SK-N-SH (cell line): ENCODE results near the gene SLC12A5. TPM values are rescaled to one million over a fixed set of nuclear protein-coding genes. Genes with fewer than 3 reads are reported as not detected.

Experiments used
- CTCF ChIA-PET: fragments of 300-600, 350-600 bp; formaldehyde crosslinking; extraction: SDS; loops from one replicate; lab custom pipeline; 2021; lab: Yijun Ruan, JAX
- POLR2A ChIA-PET: fragments of 350-600 bp; sonication (Branson Sonifier 250); formaldehyde crosslinking; extraction: SDS; loops from one replicate; lab custom pipeline; 2020; ENCODE audit warnings: antibody characterized with exemption, inconsistent platforms; lab: Yijun Ruan, JAX
- DNase-seq: peaks from one replicate; pipeline ENCODE4 v3.0.0; 2012
- H2AFZ ChIP-seq: fragments of 200-600 bp; sonication (generic); 2 replicates; pipeline ENCODE4 v1.8.1; 2016; ENCODE audit warnings: antibody characterized with exemption, mild to moderate bottlenecking, low read depth
- H3F3A ChIP-seq: fragments of 200-600 bp; sonication (generic); replicated peaks from 2 replicates; pipeline ENCODE3; 2016; ENCODE audit warnings: antibody characterized with exemption, mild to moderate bottlenecking; ENCODE audit not compliant: insufficient read depth
- H3K27ac ChIP-seq, 2 experiments: fragments of 200-500 bp in 1 of 2; fragments of 200-600 bp in 1 of 2; sonication (Bioruptor generic) in 1 of 2; sonication (generic), shearing (Covaris generic) in 1 of 2; 2 replicates each; pipeline versions ENCODE4 v1.5.1 to v1.6.1; 2014 to 2016; ENCODE audit warnings: low read depth in 2 of 2, inconsistent platforms in 1 of 2, low read length in 1 of 2, mild to moderate bottlenecking in 1 of 2, mixed read lengths in 1 of 2
- H3K27me3 ChIP-seq: fragments of 200-600 bp; sonication (generic), shearing (Covaris generic); 2 replicates; pipeline ENCODE4 v1.6.1; 2016; ENCODE audit warnings: mixed run types; ENCODE audit not compliant: insufficient read depth
- H3K36me3 ChIP-seq, 2 experiments: fragments of 200-500 bp in 1 of 2; fragments of 200-600 bp in 1 of 2; sonication (Bioruptor generic) in 1 of 2; sonication (generic) in 1 of 2; replicated peaks in 1 of 2; 2 replicates each; pipeline versions ENCODE3 to v1.5.1; 2014 to 2016; ENCODE audit warnings: low read length in 1 of 2, mild to moderate bottlenecking in 1 of 2; ENCODE audit not compliant: insufficient read depth in 2 of 2, control insufficient read depth in 1 of 2
- H3K4me1 ChIP-seq, 2 experiments: fragments of 200-500 bp in 1 of 2; fragments of 200-600 bp in 1 of 2; sonication (Bioruptor generic) in 1 of 2; sonication (generic), shearing (Covaris generic) in 1 of 2; 2 replicates each; pipeline versions ENCODE4 v1.5.1 to v1.6.1; 2014 to 2016; ENCODE audit warnings: low read depth in 1 of 2, low read length in 1 of 2, mixed run types in 1 of 2; ENCODE audit not compliant: insufficient read depth in 2 of 2, control insufficient read depth in 1 of 2
- H3K4me2 ChIP-seq: fragments of 200-600 bp; sonication (generic), shearing (Covaris generic); 2 replicates; pipeline ENCODE4 v1.6.1; 2017; ENCODE audit warnings: mixed run types
- H3K4me3 ChIP-seq, 2 experiments: fragments of 200-500 bp in 1 of 2; fragments of 200-600 bp in 1 of 2; sonication (Bioruptor generic) in 1 of 2; sonication (generic), shearing (Covaris generic) in 1 of 2; 2 replicates each; pipeline versions ENCODE4 v1.5.1 to v1.8.1; 2014 to 2016; ENCODE audit warnings: low read depth in 2 of 2, inconsistent platforms in 1 of 2, low read length in 1 of 2, mild to moderate bottlenecking in 1 of 2, mixed read lengths in 1 of 2, moderate library complexity in 1 of 2
- H3K79me2 ChIP-seq: fragments of 200-600 bp; sonication (generic); 2 replicates; pipeline ENCODE4 v1.8.1; 2017; ENCODE audit warnings: mild to moderate bottlenecking; ENCODE audit not compliant: insufficient read depth
- H3K9ac ChIP-seq: fragments of 200-600 bp; sonication (generic); 2 replicates; pipeline ENCODE4 v1.6.1; 2017; ENCODE audit warnings: mixed run types
- H3K9me2 ChIP-seq: fragments of 200-600 bp; sonication (generic); 2 replicates; pipeline ENCODE4 v1.6.1; 2017; ENCODE audit warnings: mixed run types
- H3K9me3 ChIP-seq: fragments of 200-600 bp; sonication (generic); 2 replicates; pipeline ENCODE4 v1.6.1; 2017; ENCODE audit warnings: mixed run types, mild to moderate bottlenecking, moderate library complexity
- H4K20me1 ChIP-seq: fragments of 200-600 bp; sonication (generic); 2 replicates; pipeline ENCODE4 v1.6.1; 2017; ENCODE audit warnings: mild to moderate bottlenecking, mixed run types; ENCODE audit not compliant: insufficient read depth
- EP300 ChIP-seq, 2 experiments: IDR thresholded peaks; 2 replicates each; pipeline versions ENCODE4 v1.4.0 to v1.6.1; 2012; ENCODE audit warnings: borderline replicate concordance in 1 of 2, low read depth in 1 of 2, low read length in 1 of 2
- EZH2phosphoT487 ChIP-seq: fragments of 200-600 bp; sonication (generic); IDR thresholded peaks from 2 replicates; pipeline ENCODE4 v1.6.1; 2017; ENCODE audit warnings: low read depth, mixed run types, mild to moderate bottlenecking, antibody characterized with exemption, moderate library complexity, borderline replicate concordance
- FOXJ3 ChIP-seq: sonication (generic); formaldehyde crosslinking; IDR thresholded peaks from 2 replicates; pipeline ENCODE4 v1.5.1; 2020; ENCODE audit warnings: mild to moderate bottlenecking, missing genetic modification reagents
- FOXM1 ChIP-seq: IDR thresholded peaks from 2 replicates; pipeline ENCODE4 v1.4.0; 2012; ENCODE audit warnings: low read depth, mild to moderate bottlenecking
- GABPA ChIP-seq: IDR thresholded peaks from 2 replicates; pipeline ENCODE4 v1.4.0; 2012; ENCODE audit warnings: low read depth, mild to moderate bottlenecking
- GATA2 ChIP-seq: sonication (generic); formaldehyde crosslinking; IDR thresholded peaks from 2 replicates; pipeline ENCODE4 v1.5.0; 2020; ENCODE audit warnings: mild to moderate bottlenecking, missing genetic modification reagents
- JUND ChIP-seq: IDR thresholded peaks from 2 replicates; pipeline ENCODE4 v1.4.0; 2012
- MEF2A ChIP-seq: IDR thresholded peaks from 2 replicates; pipeline ENCODE4 v1.4.0; 2012; ENCODE audit warnings: low read depth, borderline replicate concordance
- MXI1 ChIP-seq: IDR thresholded peaks from 2 replicates; pipeline ENCODE4 v1.6.1; 2012; ENCODE audit warnings: mild to moderate bottlenecking, low read depth, low read length, improper control_type of control experiment
- NFIC ChIP-seq: IDR thresholded peaks from 2 replicates; pipeline ENCODE4 v1.4.0; 2012; ENCODE audit warnings: borderline replicate concordance
- WGBS: methylation state at CpG from one replicate; pipeline ENCODE4 v1.1.6; 2017; ENCODE audit warnings: low lambda C conversion rate; 5-methylcytosine and 5-hydroxymethylcytosine counted together
- polyA plus RNA-seq, 3 experiments: library from polyadenylated mRNA; depleted of rRNA; stranded (reverse); fragments of >200 nt; gene quantifications; 2 replicates each; pipeline ENCODE4 v1.2.3, GENCODE V29; 2012
- TF ChIP-seq, protein P1 (sequence below): fragments of 150-350 bp; IDR thresholded peaks from 2 replicates; pipeline ENCODE4 v1.6.1; 2016; ENCODE audit warnings: mild to moderate bottlenecking, low read depth, low read length
- TF ChIP-seq, protein P2 (sequence below): fragments of 150-350 bp; IDR thresholded peaks from 2 replicates; pipeline ENCODE4 v1.6.1; 2017; ENCODE audit warnings: antibody characterized with exemption, low read length, low read depth, borderline replicate concordance
- TF ChIP-seq, protein P3 (sequence below): IDR thresholded peaks from 2 replicates; pipeline ENCODE4 v1.6.1; 2012; ENCODE audit warnings: mild to moderate bottlenecking, low read depth, low read length, moderate library complexity

The SLC12A5 gene
- polyA plus RNA-seq, 1 of the 3 experiments (the other 2 are of a cell fraction): 19.9 TPM

DNA sequence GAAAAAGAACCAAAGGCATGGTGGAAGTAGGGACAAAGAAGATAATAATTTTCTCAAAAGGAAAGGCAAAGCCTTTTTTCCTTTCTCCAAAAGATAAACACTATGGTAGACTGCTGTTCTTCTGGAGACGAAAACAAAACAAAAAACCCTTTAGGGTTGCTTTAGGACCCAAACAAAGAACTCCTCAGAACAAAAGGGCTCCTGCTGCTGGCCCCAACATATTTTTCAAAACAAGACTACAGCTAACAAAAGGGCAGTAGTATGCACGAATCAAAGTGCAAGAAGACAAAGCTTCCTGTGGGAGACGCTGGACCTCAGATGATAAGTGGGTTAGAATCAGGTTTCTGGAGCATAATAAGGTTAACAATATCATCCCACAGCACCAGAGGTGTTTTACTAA is 45.0 kb downstream of the SLC12A5 start:
- peaks cover 66% of the 10 kb centered on the region for H3K79me2 ChIP-seq
- H3K27me3 ChIP-seq: no peaks in the 10 kb centered on the region
- peaks cover 79% of the 10 kb centered on the region for H4K20me1 ChIP-seq
- ChIA-PET CTCF (no interaction called here), POLR2A (no interaction called here)
- no peak overlapping the region for H3K9ac ChIP-seq
- H3K9me3 ChIP-seq: no peaks in the 10 kb centered on the region
- 94% methylated on average over 3 of the region's 3 CpGs for WGBS
- DNase-seq: no peak
- H3K9me2 ChIP-seq: no peaks in the 10 kb centered on the region
- 0 out of 4 replicates have a peak, but pooled peaks cover 0 to 7% of the 10 kb centered on the region in 2 experiments for H3K4me1 ChIP-seq
- peaks cover 36 to 60% of the 10 kb centered on the region in 2 experiments for H3K36me3 ChIP-seq
- TF ChIP-seq FOXJ3 (CRISPR knock-in tag) (no peak), MEF2A (no peak), EP300 (IDR thresholded peaks at IDR 0.05; ENCODE audit: borderline replicate concordance in 1 of 2, low read depth in 1 of 2, low read length in 1 of 2) (no peak), MXI1 (no peak), JUND (no peak), GATA2 (CRISPR knock-in tag) (no peak)
- no peak overlapping the region for H3K27ac ChIP-seq
- no peak overlapping the region for H3K4me2 ChIP-seq
- no peak overlapping the region for H2AFZ ChIP-seq
- H3K4me3 ChIP-seq: no peak overlapping the region
- H3F3A ChIP-seq: no peaks in the 10 kb centered on the region

DNA sequence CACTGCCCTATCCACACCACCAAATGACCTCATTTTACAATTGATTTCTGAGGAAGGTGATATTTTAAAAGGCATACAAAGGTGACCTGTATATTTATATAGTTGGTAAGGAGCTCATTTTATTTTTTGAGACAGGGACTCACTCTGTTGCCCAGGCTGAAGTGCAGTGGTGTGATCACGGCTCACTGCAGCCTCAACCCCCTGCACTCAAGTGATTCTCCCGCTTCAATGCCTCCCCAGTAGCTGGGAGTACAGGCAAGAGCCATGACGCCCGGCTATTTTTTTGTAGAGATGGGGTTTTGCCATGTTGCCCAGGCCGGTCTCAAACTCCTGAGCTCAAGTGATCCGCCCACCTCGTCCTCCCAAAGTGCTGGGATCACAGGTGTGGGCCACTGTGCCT is 47.8 kb downstream of the SLC12A5 start:
- Histone ChIP-seq H2AFZ (no peak overlapping the region), H3K9ac (no peak overlapping the region), H3K27me3 (no peaks in the 10 kb centered on the region), H3K9me2 (no peaks in the 10 kb centered on the region), H3K79me2 (peaks cover 80% of the 10 kb centered on the region)
- TF ChIP-seq, protein P1, sequence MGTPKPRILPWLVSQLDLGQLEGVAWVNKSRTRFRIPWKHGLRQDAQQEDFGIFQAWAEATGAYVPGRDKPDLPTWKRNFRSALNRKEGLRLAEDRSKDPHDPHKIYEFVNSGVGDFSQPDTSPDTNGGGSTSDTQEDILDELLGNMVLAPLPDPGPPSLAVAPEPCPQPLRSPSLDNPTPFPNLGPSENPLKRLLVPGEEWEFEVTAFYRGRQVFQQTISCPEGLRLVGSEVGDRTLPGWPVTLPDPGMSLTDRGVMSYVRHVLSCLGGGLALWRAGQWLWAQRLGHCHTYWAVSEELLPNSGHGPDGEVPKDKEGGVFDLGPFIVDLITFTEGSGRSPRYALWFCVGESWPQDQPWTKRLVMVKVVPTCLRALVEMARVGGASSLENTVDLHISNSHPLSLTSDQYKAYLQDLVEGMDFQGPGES: no peak
- TF ChIP-seq GABPA (no peak), NFIC (no peak), FOXM1 (no peak), EP300 (IDR thresholded peaks at IDR 0.05; ENCODE audit: borderline replicate concordance in 1 of 2, low read depth in 1 of 2, low read length in 1 of 2) (no peak), EZH2phosphoT487 (no peak)
- TF ChIP-seq, protein P2, sequence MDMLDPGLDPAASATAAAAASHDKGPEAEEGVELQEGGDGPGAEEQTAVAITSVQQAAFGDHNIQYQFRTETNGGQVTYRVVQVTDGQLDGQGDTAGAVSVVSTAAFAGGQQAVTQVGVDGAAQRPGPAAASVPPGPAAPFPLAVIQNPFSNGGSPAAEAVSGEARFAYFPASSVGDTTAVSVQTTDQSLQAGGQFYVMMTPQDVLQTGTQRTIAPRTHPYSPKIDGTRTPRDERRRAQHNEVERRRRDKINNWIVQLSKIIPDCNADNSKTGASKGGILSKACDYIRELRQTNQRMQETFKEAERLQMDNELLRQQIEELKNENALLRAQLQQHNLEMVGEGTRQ: no peak
- TF ChIP-seq, protein P3, sequence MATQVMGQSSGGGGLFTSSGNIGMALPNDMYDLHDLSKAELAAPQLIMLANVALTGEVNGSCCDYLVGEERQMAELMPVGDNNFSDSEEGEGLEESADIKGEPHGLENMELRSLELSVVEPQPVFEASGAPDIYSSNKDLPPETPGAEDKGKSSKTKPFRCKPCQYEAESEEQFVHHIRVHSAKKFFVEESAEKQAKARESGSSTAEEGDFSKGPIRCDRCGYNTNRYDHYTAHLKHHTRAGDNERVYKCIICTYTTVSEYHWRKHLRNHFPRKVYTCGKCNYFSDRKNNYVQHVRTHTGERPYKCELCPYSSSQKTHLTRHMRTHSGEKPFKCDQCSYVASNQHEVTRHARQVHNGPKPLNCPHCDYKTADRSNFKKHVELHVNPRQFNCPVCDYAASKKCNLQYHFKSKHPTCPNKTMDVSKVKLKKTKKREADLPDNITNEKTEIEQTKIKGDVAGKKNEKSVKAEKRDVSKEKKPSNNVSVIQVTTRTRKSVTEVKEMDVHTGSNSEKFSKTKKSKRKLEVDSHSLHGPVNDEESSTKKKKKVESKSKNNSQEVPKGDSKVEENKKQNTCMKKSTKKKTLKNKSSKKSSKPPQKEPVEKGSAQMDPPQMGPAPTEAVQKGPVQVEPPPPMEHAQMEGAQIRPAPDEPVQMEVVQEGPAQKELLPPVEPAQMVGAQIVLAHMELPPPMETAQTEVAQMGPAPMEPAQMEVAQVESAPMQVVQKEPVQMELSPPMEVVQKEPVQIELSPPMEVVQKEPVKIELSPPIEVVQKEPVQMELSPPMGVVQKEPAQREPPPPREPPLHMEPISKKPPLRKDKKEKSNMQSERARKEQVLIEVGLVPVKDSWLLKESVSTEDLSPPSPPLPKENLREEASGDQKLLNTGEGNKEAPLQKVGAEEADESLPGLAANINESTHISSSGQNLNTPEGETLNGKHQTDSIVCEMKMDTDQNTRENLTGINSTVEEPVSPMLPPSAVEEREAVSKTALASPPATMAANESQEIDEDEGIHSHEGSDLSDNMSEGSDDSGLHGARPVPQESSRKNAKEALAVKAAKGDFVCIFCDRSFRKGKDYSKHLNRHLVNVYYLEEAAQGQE: no peak
- TF ChIP-seq, all 33 proteins: peak for 0
- 97% methylated on average over 7 of the region's 7 CpGs for WGBS
- Histone ChIP-seq H3K36me3 (peaks cover 35 to 62% of the 10 kb centered on the region in 2 experiments), H3K4me2 (no peak overlapping the region), H3F3A (no peaks in the 10 kb centered on the region), H3K9me3 (no peaks in the 10 kb centered on the region), H3K4me3 (no peak overlapping the region), H4K20me1 (peaks cover 87% of the 10 kb centered on the region), H3K4me1 (no peaks in the 10 kb centered on the region; a peak in 1 of 4 replicates), H3K27ac (no peak overlapping the region)
- CTCF ChIA-PET: interaction anchor here (1.0 to 1.9 kb wide), 2 partner anchors 89 to 231 kb away, joined by 3 to 6 read pairs; no protein-coding TSS in a partner anchor
- POLR2A ChIA-PET: no interaction called here
- no peak for DNase-seq
